HG02623 (cell line): ENCODE measurements around the gene XXYLT1.

Source experiments
- ATAC-seq: cut with Tn5 transposase; IDR thresholded peaks from one replicate; pipeline ENCODE4 v1.9.1; 2021; ENCODE audit warnings: moderate library complexity; ENCODE audit not compliant: unreplicated experiment

XXYLT1 gene

DNA sequence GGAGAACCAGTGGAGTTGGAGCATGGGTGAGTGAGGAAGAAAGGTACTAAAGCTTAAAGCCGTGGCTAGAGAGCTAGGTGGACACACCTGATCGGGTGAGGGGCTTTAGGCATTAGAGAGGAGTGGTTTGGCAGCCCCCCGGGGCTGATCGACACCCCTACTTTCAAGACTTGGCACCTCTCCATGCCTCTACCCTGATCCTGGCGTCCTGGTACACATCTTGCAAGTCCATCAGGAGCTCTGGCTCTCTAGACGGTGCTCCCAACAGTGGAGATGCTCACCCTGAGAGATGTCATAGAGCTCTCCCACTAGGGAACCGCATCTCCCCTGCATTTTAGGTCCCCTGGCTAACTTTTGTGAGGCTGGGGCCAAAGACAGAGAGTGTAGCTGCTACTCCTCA, 98.1 kb downstream of the XXYLT1 start:
- ATAC-seq = no peak

DNA sequence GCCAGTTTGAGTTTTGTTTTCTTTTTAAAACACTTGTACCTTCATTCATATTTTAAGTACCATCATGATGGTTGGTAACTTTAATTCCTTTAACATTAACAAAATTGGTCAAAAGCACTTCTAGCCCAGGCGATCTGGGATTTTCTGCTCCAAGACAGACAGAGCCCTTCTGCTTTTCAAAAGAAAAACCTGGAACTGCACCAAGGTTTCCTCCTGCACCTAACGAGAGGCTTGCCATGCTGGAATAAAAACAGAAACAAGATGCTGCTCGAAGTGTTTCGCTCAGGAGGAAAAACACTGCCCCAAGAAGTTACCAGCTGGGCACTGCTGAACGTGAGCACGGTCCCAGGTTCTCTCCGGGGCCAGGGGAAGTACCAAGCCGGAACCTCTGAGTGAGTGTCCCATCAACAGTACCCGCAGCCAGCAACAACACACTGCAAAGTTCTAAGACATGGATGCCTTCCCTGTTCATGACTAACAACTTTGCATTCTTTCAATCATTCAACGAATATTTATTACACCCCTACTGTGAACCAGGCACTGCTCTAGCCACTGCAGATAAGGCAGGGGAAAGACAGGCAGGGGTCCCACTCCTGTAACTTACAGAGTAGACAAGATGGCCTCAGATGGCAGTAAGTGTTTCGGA, 98.8 kb downstream of the XXYLT1 start:
- no peak for ATAC-seq

DNA sequence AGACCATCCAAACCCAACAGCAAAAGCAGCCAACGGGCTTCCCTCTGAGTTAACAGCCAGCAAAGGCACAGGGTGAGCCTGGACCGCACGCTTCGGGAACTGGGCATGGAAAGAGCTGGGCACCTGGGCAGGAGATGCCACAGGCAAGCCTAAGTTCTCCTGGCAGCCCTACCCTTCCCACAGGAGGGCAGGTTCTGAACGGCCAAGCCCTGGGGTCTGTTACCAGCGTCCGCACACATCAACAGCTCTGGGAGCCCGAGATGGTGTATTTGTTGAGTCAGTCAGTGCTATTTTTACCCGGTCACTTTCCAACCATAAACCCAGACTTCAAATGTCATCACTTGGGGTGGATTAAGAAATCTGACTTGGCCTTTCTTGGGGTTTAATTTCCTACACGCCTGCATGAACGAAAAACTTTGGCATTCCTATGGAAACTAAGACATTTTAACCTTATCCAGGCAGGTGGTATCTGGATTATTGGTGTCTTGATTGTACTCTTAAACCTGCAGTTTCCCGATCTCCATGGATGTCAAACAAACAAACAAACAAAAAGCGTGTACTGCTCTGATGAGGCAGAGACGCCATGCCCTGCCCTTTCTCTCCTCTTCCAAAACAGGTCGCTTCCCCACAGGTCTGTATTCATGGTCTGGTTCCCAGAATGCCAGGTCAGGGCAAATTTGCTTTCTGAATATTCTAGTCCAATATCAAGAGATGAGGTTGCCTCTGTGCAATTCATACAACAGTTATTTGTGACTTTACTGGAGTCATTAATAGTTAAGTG, 99.7 kb downstream of the XXYLT1 start:
- ATAC-seq = no peak

DNA sequence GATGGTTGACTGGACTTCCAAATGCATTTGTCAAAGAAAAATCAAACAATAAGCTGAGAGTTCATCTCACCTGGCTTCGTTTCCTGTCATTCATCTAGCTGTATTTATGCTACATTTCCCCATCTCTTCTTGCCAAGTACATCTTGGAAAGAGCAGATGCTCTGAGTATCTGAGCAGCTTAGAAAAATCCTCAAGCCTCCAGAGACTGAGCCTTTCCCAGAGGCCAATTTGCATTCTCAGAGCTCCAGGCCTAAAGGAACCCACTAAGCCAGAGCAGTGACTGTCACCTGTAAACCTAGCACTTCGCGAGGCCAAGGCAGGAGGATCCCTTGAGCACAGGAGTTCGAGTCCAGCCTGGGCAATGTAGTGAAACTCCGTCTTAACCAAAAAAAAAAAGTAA, 100.5 kb downstream of the XXYLT1 start:
- ATAC-seq = no peak

DNA sequence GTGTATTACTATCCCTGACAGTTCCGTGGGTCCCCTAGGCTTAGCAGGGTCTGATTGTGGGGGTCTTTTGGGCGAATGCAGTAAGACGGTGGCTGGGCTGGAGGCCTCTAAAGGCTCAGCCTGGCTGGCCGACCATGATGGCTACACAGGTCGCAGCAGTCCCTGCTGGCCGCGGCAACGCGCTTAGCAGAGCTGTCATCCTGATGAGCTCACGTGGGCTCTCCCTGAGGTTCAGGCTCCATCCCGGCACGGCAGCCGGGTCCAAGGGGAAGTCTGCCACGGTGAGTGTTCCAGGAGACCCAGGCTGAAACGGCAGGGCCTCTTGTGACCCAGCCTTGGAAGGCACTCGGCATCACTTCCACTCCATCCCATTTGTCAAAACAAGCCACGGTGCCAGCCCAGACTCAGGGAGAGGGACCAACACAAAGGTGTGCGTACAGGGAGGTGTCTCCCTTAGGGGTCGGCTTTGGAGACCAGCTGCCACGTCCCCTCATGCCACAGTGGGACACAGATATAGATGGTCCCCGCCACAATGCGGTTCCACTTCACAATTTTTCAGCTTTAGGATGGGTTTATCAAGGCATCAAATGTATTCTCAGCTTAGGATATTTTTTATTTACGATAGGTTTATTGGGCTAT, 101.8 kb downstream of the XXYLT1 start:
- no peak for ATAC-seq

DNA sequence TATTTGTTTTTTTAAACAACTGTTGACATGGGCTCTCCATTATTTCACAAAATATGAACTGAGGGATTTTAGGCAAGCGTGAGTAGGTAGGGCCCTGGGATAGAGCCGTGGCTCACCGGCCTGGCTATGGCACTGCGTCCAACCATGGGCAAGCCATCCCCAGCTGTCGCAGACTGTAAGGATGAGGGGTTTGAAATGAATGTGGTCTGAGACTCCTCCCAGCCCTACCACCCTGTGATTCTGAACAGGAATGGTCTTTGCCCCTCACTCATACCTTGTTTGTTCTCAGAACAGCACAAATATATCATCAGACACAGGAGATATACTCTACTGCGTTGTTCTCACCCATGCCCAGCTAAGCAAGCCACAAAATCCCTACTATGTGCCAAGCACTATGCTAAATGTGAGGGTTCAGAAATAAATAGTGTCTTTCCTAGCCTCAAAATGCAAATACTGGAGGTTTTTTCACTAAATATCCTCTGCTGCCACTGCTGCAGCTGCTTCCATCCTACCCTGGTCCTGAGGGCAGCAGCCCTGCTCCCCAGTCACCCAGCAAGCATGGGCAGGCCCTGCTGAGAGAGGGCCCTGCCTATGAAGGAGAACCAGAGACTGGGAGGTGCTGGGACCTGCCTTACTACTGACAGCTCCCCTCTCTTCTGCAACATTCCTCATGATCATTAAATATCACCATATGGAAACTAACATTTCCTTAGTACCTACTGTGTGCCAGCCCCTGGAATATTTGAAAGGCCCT, 102.8 kb downstream of the XXYLT1 start:
- no peak for ATAC-seq

DNA sequence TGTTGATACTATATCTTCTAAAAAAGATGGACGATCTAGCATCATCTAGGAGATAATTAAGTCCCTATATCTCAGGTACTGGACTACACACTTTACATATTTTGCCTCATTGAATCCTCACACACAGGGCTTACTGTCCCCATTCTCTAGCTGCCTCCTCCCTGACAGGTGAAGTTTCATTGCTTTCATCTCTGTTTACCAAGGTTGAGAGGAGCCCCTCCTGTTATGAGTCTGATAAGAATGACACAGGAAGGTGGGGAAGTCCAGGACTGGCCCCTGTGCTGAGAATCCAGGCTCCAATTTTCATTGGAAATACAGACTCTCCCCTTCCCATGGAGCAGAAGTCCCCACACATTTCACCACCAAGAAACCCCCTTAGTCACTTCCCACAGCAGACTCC, 105.2 kb downstream of the XXYLT1 start:
- no peak for ATAC-seq

DNA sequence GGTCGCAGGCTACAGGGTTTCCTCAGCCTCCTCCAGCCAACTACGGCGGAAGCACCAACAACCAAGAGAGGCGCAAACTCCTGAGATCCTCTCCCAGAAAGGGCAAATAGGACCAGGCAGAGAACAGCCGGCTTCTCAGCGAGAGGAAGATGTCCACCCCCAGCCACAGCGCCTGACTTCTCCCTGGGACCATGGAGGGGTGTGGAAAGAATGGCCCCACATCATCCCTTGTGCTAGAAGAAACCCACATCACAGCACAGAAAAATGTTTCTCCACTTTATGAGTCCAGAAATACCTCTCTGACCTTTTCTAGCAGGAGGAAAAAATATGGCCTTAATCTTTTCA, 105.7 kb downstream of the XXYLT1 start:
- ATAC-seq = no peak

DNA sequence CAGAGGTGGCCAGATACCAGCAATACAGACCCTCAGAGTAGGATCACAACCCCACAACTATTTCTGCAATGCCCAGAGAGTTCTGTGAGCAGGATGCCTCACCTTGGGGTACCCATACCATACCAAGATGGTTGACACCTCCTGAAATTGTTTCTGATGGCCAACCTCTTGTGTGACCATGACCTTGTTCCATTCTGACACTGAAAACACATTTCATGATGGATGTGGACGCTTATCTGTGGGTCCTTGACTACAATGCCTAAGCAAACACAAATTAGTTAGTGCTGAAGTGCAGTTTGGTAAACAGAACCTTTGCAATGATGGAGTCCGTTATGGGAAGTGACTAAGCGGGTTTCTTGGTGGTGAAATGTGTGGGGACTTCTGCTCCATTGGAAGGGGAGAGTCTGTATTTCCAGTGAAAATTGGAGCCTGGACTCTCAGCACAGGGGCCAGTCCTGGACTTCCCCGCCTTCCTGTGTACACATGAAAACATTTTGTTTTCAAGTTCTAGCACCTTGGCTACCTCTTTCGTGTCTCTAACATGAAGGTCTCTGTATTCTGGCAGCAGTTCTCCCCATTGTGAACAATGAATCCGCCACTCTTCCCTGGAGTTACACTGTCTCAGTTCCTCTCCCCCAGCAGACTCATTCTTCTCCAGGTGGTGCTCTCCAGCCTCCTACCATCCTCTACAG, 106.2 kb downstream of the XXYLT1 start:
- ATAC-seq = no peak

DNA sequence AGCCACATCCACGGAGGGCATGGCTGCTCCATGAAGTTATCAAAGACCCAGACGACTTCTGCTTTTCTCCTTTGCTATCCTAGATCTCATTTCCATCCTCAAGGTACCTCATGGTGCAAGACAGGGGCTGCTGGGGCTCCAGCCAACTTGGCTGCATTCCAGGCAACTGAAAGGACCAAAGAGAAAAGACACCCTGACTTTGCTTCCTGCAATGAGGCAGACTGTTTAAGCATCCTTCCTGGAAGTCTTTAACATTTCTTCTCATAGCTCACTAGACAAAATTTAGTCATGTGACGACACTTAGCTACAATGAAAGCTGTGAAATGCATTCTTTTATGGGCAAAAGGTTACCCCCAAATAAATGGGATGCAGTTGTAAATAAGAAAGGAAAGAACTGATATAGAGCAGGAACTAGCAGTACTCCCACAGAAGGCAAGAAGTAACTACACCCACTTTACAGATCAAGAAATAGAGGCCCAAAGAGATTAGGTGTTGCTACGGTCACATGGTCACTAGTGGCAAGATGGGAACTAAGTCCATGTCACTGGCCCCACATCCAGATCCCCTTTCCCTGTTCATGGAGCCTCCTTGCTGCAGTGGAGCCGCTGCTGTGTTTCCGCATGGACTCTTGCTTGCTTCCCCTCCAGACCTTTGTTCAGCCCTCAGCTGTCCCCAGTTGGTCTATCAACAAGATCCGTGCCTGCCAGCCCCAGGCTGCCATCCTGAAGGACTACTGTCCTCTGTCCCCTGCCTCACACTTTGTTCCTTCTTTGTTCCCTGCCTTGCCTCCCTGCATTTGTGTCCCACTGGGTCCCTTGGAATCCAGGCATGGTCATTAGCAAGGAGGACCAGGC, 107.0 kb downstream of the XXYLT1 start:
- ATAC-seq = no peak

DNA sequence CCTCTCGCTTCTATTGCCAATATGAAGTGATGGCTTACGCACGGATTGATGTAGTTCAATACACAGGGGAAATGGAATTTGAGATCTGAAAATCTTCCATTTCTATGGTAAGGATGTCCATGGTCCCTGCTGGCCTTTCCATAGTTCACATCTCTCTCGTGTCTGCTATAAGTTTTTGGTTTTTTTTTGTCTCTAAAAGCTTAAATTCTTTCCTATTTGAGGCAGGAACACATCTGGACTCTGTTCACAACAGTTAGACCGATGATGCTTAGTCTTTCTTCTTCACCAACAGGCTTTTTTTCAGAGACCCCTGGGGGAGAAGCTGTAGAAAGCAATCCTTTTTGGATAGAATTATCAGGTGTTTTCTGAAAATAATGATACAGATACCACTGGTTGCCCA, 108.1 kb downstream of the XXYLT1 start:
- ATAC-seq = no peak

DNA sequence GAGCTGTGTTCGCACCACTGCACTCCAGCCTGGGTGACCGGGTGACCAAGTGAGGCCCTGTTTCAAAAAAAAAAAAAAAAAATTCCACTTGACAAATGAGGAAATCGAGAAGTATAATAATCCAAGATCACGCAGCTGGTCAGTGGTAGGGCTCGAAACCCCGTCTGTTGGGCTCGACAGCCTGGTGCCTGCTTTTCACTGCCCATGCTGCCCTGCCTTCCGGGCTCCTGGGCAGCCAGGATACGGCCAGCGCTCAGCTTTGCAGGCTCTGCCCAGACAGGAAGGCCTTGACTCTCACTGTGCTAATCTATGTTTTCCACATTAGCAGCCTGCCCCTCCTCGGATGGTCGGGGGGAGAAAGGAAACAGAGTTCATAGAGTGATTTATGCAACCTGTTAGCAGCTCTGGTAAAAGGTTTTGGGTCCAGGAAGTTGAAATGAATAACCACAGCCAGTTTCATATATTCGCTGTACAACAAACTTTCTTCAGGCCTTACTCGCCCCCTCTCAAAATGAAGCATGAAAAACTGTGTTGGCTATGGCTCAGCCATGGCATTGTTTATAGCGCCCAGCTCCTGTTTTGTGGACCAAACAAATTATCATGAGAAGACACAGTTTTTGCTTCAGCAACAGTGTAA, 108.8 kb downstream of the XXYLT1 start:
- ATAC-seq = peak; percentile 36

DNA sequence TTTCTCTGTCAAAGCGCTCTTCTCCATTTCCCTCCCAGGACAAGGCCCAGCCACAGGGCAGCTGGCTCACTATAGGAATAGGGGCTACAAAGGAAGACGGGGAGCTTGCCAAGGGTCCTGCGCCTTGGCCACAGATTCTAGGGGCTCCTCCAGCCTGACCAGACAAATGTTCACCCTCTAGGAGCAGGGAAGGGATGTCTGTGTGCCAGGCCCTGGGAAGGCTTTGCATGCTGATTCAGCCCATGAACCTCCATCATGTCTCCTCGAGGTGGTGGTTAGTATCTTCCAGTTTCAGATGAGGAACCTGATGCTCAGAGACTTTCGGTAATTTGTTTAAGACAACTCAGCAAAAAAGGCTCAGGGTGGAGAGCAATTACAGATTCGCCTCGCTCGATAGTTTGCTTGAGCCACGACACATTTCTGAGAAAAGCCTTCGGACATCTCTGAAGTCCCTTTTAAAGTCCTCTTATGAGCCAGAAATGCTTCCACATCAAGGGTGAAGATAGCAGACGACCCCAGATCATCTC, 110.0 kb downstream of the XXYLT1 start:
- no peak for ATAC-seq

DNA sequence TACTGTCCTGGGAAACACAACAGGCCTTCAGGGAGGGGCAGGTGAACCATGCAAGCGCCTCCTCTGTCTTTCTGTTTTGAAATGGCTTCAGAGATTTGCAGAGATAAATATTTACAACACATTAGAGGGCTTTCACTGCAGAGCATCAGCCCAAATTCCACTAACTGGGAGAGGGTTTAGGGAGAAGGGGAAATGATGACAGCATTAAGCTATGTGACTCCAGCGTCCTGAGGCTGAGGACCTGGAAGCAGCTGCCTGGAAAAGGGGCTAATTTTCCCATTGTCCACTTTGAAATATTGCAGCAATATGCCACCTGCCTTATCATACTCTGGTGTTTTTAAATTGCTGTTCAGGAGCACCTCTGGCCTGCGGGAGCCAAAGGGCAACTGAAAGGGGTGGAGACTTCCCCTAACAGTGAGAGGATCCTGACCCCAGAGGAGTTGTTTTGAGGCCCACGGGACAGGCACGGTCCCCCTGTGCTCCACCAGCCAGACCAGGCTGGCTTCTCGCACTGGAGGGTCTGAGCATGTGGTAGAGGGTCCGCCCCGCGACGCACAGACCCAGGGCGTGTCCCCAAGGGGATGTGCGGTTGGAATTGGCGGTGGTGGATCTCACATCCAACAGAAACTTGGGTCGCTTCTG, 110.6 kb downstream of the XXYLT1 start:
- no peak for ATAC-seq

DNA sequence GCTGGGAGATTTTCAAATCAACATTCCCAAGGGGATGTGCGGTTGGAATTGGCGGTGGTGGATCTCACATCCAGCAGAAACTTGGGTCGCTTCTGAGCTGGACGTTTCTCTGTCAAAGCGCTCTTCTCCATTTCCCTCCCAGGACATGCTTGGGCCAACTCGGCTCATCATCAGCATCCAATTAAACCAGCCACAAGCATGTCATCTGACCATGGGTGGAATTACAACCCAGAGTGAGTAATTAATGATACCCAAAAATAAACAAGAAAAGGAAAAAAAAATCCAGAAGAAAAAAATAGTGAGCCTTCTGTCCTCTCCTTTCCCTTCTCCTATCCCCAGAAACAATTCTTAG, 111.2 kb downstream of the XXYLT1 start:
- no peak for ATAC-seq

DNA sequence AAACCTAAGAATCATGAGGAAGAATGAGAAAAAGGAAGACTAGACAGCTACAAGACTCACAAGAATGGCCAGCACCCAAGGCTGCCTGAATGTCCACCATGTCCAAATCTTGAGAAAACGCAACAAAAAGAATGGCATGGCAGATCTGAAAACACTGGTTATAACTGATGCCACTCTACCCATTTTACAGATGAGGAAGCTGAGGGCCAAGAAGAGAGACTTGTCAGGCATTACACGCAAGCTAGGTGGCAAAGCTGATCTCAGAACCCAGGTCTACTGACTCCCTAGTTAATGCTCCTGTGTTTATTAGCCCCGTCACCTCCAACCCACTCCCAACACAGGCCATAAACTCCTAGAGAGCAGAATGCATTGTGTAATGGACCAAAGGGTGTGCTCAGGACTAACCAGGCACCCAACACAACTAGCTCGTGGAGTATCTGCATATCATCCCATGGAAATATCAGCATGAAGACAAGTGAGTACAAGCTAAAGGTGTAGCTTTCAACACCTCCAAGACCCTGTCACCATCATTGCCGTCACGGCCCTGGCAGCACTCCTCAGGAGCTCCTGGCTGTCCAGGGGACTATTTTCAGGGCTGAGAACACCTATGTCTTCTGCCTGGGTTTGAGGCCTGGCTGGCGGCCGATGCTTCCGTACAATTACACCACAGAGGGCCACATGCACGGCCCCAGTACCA, 111.7 kb downstream of the XXYLT1 start:
- no peak for ATAC-seq

DNA sequence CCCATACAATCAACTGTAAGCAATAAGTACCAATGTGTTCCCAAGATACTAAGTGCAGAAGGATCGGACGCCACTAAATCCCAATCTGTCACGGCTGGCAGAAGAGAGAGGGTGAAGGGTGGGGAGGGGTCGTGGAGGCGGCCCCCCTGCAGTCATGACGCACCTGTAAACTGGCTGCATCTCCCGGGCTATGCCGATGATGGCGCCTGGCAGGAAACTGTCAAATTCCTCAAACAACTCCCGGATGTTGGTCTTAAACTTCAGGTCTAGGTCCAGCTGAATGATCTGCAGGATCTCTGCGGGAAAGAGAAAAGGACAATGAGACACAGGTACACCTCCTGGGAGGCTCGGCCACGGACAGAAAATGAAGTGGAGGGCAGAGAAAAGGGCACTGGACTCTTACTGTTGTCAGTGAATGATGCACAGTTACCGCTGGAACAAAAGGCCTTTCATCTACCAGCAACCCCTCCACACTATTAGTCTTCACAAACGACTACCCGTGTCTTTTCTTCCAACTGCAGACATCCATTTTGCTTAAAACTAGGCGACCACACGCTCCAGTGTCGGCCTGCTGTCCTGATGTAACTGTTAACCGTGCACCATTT, 114.6 kb downstream of the XXYLT1 start:
- ATAC-seq = no peak
